HUDEP-2 (cell line): ENCODE data around the gene NUP62CL.

Source experiments
- DNase-seq, 76 experiments: peaks; one replicate each; lab custom pipeline; 2025; ENCODE audit not compliant: unreplicated experiment in 76 of 76; lab: John Stamatoyannopoulos, UW

NUP62CL gene

DNA sequence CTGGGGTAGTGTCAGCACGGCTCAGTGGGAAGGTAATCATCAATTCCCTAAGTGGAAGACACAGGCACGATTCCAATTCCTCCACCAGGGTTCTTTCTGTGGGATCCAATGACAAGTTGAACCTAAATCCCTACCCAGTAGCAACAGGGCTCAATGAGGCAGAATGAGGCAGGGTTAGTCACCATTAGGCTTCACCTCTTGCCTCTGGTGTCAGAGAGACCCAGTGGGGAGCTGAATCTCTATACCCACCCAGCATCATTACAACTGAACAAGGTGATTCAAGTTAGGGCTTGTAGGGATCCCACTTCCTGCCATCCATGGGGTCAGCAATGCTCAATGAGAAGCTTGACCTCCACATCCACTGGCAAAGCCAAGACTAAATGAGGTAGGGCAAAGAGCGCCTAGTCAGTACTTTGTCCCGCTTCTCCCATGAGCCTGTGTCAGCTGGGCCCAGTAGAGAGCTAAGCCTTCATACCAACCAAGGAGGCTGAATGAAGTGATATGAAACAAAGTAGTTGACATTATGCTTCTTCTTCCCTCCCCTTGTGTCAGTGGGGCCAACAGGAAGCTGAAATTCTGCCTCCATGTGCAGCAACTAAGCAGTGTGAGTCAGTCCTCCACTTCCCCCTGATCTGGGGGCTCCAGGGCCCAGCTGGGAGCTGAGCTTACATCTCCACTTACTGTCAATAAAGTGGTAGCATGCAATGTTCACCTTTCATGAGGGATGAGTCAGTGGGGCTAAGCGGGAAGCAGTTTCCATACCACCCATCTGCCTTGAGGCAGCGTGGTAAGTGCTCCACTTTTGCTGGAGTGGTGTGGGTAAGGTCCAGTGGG is 51.2 kb downstream of the NUP62CL start:
- peak in 1 of 76 experiments; percentile 1 for DNase-seq

DNA sequence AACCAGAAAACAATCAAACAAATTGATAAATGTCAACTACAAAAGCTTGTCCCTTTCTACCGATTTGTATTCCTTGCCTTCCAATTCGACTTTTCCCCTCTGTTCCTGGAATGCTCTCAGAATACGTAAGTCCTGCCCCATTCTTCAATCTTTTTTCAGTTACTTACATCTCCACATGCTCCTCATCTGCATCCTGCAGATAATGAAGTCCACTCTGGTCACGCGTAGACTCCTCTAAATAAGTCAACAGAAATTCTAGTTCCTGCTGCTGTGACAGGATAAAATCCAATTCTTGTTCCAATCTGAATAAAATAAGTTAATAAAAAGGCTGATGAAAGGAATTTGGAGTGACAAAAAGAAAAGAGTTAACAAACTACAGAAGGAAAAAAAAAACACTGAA is 53.2 kb downstream of the NUP62CL start:
- peak in 31 of 76 experiments; percentile 0 to 54 (median 18) for DNase-seq

DNA sequence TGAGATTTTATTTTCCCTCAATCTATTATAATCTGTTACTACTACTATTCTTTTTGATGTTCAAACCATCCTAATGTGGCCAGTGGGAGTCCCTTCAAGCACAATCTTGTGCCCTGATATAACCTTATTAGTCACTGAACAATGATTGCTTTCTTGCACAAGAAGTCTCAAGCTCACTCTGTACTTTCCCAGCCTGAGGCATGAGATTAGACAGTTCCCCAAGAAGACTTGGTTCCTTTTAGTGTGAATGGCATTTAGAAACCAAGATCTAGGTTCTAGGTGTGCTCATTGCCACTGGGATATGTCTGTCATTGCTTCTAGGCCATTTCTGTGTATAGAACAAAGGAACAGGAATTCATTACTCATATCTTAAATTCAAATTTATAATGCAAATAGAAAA is 59.6 kb downstream of the NUP62CL start:
- peak in 2 of 76 experiments; percentile 0 to 2 for DNase-seq

DNA sequence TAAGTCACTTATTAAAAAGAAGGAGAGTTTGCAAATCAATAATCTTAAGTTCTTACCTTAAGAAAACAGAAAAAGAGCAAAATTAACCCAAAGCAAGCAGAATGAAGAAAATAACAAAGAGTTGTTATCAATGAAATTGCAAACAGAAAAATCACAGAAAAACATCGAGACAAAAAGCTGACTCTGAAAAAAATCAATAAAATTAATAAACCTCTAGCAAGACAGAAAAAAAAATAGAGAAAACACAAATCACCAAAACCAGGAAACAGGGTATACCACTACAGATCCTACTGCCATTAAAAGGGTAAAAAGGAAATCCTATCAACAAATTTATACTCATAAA is 70.3 kb downstream of the NUP62CL start:
- DNase-seq, result peak in 2 of 76 experiments; percentile 4 to 7

DNA sequence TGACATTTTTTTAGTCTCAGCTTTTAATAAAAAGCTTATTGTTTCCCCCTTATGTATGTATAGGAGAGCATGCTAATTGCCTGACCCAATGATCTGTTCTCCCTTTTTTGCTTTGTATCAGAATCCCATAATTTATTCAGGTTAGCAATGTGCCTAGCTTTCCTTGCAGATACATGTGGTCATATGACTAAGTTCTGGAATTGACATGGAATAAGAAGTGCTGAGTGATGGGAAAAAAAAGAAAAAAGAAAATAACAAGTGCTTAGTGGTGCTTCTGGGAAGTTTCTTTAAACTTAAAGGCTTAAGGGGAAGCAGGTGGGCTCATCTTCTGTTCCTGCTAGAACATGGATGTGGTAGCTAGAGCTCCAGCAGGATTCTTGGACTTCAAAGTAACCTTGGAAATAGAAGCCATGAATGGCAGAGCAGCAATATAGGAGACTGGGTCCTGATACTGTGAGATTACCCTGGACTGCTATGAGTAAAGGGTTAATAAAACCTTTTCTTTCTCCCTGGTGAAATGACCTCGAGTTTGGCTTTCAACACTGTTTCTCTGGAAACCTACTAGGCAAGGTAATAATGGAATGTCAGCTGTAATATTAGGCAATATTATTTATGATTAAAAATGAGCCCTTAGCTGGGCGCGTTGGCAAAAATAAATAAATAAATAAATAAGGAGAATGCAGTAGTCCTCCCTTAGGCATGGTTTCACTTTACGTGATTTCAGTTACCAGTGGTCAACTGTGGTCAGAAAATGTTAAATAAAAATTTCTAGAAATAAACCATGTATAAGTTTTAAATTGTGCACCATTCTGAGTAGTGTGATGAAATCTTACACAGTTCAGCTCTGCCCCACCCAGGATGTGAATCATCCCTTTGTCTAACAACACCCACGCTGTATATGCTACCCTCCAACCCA is 70.9 kb downstream of the NUP62CL start:
- DNase-seq, result peak in 36 of 76 experiments; percentile 0 to 48 (median 4)

DNA sequence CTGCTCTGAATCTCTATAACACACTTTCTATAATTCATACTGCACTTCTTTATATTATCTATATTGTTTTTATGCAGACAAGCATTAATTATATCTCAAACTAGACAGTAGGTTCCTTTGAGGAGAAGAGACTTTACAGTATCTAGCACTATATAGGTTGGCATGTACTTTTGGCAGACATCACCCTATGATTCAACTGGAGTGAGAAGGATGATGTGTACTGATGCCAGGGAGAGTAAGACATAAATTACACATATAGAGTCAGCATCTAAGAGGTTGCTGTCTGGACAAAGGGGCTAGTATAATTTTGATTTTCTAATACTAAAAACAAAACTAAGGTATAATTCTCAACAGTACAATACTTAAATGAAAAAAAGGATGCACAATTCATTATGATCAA is 82.5 kb downstream of the NUP62CL start:
- DNase-seq, result no peak

DNA sequence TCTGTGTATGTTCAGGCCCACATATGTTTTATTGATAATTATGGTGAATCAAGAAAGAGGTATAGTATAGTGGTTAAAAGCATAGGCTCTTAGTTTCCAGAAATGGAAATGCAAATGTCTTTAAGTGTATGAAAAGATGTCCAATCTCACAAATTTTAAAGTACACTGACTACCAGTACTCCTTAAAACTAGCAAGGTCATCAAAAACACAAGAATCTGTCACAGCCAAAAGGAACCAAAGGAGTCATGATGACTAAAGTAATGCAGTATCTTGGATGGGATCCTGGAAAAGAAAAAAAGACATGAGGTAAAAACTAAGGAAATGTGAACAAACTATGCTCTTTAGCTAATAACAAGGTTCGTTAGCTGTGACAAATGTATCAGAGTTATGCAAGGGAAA is 87.0 kb downstream of the NUP62CL start:
- no peak for DNase-seq

DNA sequence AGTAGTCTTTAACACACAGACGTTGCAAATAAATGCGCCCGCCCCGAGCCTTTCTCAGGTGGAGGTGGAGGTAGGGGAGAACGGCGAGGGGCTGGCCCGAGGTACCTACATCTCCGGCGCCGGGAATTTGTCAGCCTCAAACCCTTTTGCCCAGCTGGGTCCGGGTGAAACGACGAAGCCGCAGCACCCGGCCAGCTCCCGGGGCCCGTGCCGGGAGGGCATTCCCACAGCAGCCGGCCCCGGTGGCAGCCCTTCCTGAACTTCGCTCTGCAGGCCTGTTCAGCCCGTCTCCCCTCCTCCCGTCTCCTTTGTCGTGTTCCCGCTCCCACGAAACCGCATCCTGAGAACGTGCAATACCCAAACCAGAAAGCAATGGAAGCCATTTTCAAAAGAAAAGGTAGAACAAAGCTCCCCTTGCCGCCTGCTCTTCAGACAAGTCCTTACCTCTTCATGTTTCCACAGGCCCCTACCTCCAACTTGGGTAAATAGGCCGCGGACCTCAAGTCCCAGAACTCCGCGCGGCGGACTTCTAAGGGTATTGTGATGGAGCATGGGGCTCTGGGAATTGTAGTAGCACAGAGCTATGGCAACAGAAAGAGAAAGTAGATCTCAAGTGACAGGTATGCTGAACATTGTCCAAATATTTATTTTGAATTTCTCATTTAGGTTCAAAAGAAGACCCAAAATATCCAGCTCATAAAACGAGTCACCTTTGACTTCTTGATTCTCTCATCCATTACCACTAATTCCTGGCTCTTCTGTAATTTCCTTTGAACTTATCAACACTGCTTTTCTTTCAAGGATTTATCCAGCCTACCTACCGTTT is 87.7 kb downstream of the NUP62CL start, which contains the start of gene RBM41:
RBM41 (minus strand) TSS at position 501 of the 826 bp plus-strand sequence; CDS start at position 452, 49 bp downstream.
- peak in 69 of 76 experiments; percentile 0 to 64 (median 36) for DNase-seq

DNA sequence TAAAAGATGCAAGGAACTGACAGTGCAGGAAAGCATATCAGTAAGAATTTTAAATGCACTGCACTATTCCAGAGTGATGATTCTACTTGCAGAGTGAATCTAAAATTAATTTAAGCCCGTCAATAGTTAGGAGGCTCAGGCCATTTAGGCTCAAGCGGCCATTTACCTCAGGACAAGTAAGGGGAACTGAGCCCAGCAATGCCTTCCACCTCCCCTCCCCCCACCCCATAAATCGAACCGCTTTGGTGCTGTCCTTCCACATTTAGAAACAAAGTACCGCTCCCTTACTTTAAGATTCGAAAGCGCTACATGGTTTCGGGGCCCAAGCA is 88.3 kb downstream of the NUP62CL start:
- peak in 2 of 76 experiments; percentile 1 to 6 for DNase-seq

DNA sequence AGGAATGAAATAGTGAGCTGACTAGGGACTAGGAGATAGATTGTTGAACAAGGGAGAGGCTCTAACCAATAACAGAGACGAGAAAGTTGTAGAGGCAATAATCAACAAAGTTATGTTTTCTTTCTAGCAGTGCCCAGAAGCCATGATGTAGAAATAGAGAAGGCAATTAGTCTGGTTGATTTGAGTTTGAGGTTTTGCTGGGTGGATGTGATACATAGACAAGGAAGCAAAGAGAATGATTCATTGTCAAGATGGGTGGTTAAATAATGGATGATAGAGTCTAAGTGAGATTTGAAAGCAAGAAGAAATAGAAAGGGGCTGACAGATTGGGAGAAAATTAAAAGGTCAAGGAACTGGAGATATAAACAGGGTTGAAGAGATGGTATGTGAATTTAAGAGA is 98.8 kb downstream of the NUP62CL start:
- DNase-seq, result no peak

DNA sequence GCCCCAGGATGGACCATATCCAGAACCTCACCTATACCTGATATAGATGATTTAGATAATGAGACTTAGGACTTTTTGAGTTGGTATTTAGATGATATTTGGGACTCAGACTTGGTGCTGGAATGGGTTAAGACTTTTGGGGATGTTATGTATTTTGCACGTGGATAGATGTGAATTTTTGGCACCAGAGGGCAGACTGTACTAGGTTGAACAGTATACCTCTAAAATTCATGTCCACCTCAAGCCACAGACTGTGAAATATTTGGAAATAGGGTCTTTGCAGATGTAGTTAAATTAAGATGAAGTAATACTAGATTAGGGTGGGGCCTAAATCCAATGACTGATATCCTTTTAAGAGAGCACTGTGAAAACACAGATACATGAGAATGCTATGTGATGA is 103.3 kb downstream of the NUP62CL start:
- peak in 2 of 76 experiments; percentile 0 for DNase-seq

DNA sequence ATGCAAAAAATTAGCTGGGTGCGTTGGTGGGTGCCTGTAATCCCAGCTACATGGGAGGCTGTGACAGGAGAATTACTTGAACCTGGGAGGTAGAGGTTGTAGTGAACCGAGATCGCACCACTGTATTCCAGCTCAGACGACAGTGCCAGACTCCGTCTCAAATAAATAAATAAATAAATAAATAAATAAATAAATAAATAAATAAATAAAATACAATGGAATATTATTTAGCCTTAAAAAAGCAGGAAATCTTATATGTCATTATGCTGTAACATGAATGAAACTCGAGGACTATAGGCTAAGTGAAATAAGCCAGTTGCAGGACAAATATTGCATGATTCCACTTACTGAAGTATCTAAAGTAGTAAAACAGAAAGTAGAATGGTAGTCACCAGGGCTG is 130.1 kb downstream of the NUP62CL start:
- DNase-seq, result no peak
